ENCODE data around the gene PLA2G3. TPM values are rescaled to one million over a fixed set of nuclear protein-coding genes. Genes with fewer than 3 reads are reported as not detected.
A peak's percentile ranks its signal among the peaks of the same experiment; 100 is the strongest.

Gene PLA2G3
- total RNA-seq, 1 donor from 2014 or later: 1.3 TPM

GRCh38 chr22:31170971-31171370 lies 30.7 kb upstream of the PLA2G3 start:
- Mint-ChIP-seq H3K36me3 (ENCODE audit: unreplicated experiment) (no peaks in the 10 kb centered on the region), H3K9me3 (ENCODE audit: unreplicated experiment) (no peaks in the 10 kb centered on the region), H3K27ac (ENCODE audit: unreplicated experiment) (no peak overlapping the region), H3K4me1 (ENCODE audit: low read depth, unreplicated experiment) (peaks cover 4% of the 10 kb centered on the region), H3K4me3 (ENCODE audit: unreplicated experiment) (no peak overlapping the region), H3K27me3 (ENCODE audit: unreplicated experiment) (peaks cover 1% of the 10 kb centered on the region)
- TF ChIP-seq, protein P1, sequence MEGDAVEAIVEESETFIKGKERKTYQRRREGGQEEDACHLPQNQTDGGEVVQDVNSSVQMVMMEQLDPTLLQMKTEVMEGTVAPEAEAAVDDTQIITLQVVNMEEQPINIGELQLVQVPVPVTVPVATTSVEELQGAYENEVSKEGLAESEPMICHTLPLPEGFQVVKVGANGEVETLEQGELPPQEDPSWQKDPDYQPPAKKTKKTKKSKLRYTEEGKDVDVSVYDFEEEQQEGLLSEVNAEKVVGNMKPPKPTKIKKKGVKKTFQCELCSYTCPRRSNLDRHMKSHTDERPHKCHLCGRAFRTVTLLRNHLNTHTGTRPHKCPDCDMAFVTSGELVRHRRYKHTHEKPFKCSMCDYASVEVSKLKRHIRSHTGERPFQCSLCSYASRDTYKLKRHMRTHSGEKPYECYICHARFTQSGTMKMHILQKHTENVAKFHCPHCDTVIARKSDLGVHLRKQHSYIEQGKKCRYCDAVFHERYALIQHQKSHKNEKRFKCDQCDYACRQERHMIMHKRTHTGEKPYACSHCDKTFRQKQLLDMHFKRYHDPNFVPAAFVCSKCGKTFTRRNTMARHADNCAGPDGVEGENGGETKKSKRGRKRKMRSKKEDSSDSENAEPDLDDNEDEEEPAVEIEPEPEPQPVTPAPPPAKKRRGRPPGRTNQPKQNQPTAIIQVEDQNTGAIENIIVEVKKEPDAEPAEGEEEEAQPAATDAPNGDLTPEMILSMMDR (IDR thresholded peaks at IDR 0.05; ENCODE audit: partially characterized antibody, unreplicated experiment): no peak
- no peak for DNase-seq

DNA sequence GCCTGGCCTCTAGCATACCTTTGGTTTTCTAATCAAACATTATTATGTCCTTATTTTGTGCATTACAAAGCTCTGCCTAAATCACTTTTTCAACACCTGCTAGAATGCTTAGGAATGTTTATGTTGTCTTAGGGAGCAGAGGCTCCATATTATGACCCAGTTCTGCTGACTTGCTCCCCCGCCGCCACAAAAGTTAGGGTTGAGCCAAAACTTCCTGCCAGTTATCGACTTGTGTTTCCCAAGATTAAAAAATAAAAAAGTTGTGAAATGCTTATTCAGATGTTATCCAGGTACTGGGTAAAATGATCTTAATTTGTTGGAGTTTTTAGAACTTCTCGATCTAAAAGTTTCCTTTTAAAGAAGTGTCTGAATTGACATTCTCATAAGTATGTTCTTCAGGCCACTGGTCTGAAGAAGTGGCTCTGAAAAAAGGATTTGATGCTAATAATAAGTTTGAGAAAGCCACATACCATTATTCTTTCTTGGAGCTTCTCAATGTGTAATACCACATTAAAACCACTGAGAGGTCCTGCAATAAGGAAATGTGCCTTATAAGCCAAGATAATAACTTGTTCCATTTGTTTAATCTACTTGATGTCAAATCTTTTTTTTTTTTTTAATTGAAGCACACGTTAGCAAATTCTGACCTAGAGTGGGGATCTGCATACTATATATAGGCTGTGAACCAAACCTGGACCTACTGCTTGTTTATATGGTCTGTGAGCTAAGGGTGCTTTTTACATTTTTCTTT lies 21.9 kb upstream of the PLA2G3 start:
- TF ChIP-seq, protein P1 (IDR thresholded peaks at IDR 0.05; ENCODE audit: partially characterized antibody, unreplicated experiment): no peak
- no peak overlapping the region for H3K27ac Mint-ChIP-seq (ENCODE audit: unreplicated experiment)
- H3K27me3 Mint-ChIP-seq (ENCODE audit: unreplicated experiment): peaks cover 6% of the 10 kb centered on the region
- H3K9me3 Mint-ChIP-seq (ENCODE audit: unreplicated experiment): no peaks in the 10 kb centered on the region
- H3K4me3 Mint-ChIP-seq (ENCODE audit: unreplicated experiment): no peak overlapping the region
- DNase-seq: no peak
- peaks cover 7% of the 10 kb centered on the region for H3K4me1 Mint-ChIP-seq (ENCODE audit: low read depth, unreplicated experiment)
- peaks cover 4% of the 10 kb centered on the region for H3K36me3 Mint-ChIP-seq (ENCODE audit: unreplicated experiment)

- TF ChIP-seq, protein P1 (IDR thresholded peaks at IDR 0.05; ENCODE audit: partially characterized antibody, unreplicated experiment): no peak
- no peak for DNase-seq
- Mint-ChIP-seq H3K4me1 (ENCODE audit: low read depth, unreplicated experiment) (peaks cover 7% of the 10 kb centered on the region), H3K27ac (ENCODE audit: unreplicated experiment) (no peak overlapping the region), H3K27me3 (ENCODE audit: unreplicated experiment) (peaks cover 5% of the 10 kb centered on the region), H3K9me3 (ENCODE audit: unreplicated experiment) (no peaks in the 10 kb centered on the region), H3K4me3 (ENCODE audit: unreplicated experiment) (peak overlapping the region; percentile 95), H3K36me3 (ENCODE audit: unreplicated experiment) (peaks cover 4% of the 10 kb centered on the region)
Observed at GRCh38 chr22:31161386-31161785, 21.1 kb upstream of the PLA2G3 start.

DNA sequence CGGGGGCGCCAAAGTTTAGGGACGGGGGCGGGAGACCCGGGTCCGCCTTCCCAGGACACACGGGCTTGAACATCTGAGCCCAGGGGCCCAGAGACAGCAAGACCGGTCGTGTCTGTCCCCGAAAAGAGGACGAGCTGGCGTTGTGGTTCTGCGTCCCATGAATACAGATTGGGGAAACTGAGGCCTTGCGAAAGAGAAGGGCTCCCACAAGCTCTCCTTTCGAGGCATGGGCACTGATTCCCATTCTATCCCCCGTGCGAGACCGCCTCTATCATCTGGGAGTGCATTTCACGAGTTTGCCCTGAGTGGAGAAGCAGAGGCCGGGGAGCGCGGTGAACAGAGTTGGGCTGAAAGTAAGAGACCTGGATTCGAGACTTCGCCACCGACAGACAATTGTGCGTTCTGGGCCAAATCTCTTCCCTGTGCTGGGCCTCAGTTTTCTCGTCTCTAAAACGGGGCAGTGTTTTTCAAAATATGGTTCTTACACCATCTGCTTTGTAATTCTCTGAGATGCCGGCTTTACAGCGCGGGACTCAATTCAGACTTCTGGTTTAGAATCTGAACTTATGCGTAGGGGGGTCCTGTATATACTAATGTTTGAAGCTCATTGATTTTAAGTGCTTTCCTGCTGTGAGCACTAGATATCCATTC lies 20.1 kb upstream of the PLA2G3 start:
- peak; percentile 35 for DNase-seq
- peaks cover 4% of the 10 kb centered on the region for H3K36me3 Mint-ChIP-seq (ENCODE audit: unreplicated experiment)
- H3K27ac Mint-ChIP-seq (ENCODE audit: unreplicated experiment): peak overlapping the region; percentile 90
- peaks cover 7% of the 10 kb centered on the region for H3K27me3 Mint-ChIP-seq (ENCODE audit: unreplicated experiment)
- peak overlapping the region; percentile 95 for H3K4me3 Mint-ChIP-seq (ENCODE audit: unreplicated experiment)
- no peaks in the 10 kb centered on the region for H3K9me3 Mint-ChIP-seq (ENCODE audit: unreplicated experiment)
- TF ChIP-seq, protein P1 (IDR thresholded peaks at IDR 0.05; ENCODE audit: partially characterized antibody, unreplicated experiment): no peak
- H3K4me1 Mint-ChIP-seq (ENCODE audit: low read depth, unreplicated experiment): peaks cover 7% of the 10 kb centered on the region

DNA sequence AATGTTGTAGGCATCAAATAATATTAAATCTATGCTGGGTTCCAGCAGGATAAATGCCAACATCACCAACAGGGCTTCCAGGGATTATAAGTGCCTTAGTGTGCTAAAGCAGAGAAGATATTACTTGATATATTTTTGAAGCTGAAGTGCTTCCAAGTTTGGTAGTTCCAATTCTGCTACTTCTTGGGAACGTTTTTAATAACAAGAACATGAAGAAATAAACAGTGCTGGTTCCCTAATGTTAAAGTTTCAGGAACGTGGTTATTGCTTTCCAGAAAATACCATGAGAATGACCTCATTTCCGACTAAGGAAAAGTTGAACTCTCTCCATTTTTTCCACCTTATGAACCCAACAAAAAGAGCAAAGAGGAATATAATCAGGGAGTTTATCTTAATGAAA lies 15.1 kb upstream of the PLA2G3 start:
- Mint-ChIP-seq H3K4me1 (ENCODE audit: low read depth, unreplicated experiment) (no peaks in the 10 kb centered on the region), H3K36me3 (ENCODE audit: unreplicated experiment) (peaks cover 4% of the 10 kb centered on the region), H3K4me3 (ENCODE audit: unreplicated experiment) (no peak overlapping the region), H3K9me3 (ENCODE audit: unreplicated experiment) (no peaks in the 10 kb centered on the region), H3K27ac (ENCODE audit: unreplicated experiment) (peak overlapping the region; percentile 8), H3K27me3 (ENCODE audit: unreplicated experiment) (peaks cover 8% of the 10 kb centered on the region)
- no peak for DNase-seq
- TF ChIP-seq, protein P1 (IDR thresholded peaks at IDR 0.05; ENCODE audit: partially characterized antibody, unreplicated experiment): no peak
